RWPE1 (cell line): ENCODE data around the gene SLC35E3.
"Not testable (repeated sequence)": the region's sequence is repeated elsewhere in the genome, so short reads cannot be mapped to it uniquely, and the experiment has no call there.

Source experiments
- CTCF ChIA-PET: fragments of 350-600 bp; sonication (Branson Sonifier 250); formaldehyde crosslinking; extraction: SDS; loops from one replicate; lab custom pipeline; 2021; lab: Yijun Ruan, JAX
- POLR2A ChIA-PET: fragments of 400-600 bp; formaldehyde crosslinking; extraction: SDS; loops from one replicate; lab custom pipeline; 2020; ENCODE audit warnings: antibody characterized with exemption; ENCODE audit not compliant: low non-redundant PET; lab: Yijun Ruan, JAX
- DNase-seq: peaks from one replicate; pipeline ENCODE4 v3.0.0; 2012; ENCODE audit warnings: low spot score
- H3K27ac ChIP-seq: fragments of 450-650 bp; 2 replicates; pipeline ENCODE4 v1.5.1; 2017
- TF ChIP-seq, protein P1 (sequence below): fragments of 450-650 bp; conservative IDR thresholded peaks from 2 replicates; pipeline ENCODE4 v1.5.1; 2017; ENCODE audit warnings: low read depth, mild to moderate bottlenecking

The SLC35E3 gene

DNA sequence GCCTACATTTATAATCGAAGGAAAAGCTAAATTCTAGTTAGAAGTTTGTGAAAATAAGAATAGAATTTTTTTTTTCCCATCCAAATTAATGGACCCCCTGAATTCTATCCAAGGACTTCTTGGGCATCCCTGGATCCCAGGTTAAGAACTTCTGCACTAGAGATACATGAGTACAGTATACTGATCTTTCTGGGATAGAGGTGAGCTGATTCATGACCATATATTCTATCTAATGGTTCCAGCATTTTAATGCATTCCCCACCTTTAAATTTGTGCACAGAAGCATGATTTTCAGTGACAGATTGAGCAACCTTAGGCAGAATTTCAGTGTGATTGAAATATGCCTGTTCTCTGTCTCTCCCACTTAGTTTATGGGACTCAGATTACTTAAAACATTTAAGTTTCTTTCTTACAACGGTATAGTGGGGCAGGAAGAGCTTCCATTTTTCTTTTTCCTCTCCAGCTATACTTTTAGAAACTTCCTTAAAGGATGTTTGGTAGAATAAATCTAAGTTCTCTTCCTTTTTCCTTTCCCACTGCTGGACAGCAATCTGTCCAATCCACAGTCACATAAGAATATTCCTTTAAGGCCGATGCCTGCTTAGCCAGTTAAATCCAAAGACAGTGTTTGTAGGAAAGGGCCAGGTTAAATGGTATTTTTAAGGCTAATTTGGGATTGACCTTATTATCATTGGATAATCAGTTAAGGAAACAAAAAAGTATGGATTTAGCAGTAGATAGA lies 68.7 kb downstream of the SLC35E3 start:
- DNase-seq, result no peak
- CTCF ChIA-PET, result no interaction called here
- no peak overlapping the region for H3K27ac ChIP-seq
- TF ChIP-seq, protein P1, sequence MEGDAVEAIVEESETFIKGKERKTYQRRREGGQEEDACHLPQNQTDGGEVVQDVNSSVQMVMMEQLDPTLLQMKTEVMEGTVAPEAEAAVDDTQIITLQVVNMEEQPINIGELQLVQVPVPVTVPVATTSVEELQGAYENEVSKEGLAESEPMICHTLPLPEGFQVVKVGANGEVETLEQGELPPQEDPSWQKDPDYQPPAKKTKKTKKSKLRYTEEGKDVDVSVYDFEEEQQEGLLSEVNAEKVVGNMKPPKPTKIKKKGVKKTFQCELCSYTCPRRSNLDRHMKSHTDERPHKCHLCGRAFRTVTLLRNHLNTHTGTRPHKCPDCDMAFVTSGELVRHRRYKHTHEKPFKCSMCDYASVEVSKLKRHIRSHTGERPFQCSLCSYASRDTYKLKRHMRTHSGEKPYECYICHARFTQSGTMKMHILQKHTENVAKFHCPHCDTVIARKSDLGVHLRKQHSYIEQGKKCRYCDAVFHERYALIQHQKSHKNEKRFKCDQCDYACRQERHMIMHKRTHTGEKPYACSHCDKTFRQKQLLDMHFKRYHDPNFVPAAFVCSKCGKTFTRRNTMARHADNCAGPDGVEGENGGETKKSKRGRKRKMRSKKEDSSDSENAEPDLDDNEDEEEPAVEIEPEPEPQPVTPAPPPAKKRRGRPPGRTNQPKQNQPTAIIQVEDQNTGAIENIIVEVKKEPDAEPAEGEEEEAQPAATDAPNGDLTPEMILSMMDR, result no peak
- POLR2A ChIA-PET, result interaction anchor here (0.6 kb wide), 1 partner anchor 28 kb away, joined by 4 read pairs; no protein-coding TSS in a partner anchor

DNA sequence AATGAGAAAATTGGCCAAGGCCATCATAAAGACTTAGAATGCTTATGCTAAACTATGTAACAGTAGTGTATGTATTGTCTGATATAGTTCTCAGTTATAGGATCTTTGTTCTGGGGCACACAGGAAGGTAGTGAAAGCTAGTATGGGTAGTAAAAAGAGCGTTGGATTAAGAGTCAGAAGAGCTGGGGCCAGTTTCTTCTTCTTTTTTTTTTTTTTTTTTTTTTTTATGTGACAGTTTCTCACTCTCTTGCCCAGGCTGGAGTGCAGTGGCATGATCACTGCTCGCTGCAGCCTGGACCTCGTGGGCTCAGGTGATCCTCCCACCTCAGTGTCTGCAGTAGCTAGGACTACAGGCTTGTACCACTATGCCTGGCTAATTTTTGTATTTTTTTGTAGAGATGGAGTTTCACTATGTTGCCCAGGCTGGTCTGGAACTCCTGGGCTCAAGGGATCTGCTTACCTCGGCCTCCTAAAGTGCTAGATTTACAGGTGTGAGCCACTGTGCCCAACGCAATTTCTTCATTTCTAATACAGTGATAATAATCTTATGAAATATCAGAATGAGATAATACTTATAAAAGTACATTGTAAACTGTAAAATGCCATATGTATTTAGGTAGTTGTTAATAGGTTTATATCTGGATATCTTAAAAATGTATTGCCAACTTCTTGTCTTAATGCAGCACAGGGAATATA lies 69.4 kb downstream of the SLC35E3 start:
- POLR2A ChIA-PET, result no interaction called here
- TF ChIP-seq, protein P1, result no peak
- H3K27ac ChIP-seq, result no peak overlapping the region
- CTCF ChIA-PET, result no interaction called here
- DNase-seq, result no peak

DNA sequence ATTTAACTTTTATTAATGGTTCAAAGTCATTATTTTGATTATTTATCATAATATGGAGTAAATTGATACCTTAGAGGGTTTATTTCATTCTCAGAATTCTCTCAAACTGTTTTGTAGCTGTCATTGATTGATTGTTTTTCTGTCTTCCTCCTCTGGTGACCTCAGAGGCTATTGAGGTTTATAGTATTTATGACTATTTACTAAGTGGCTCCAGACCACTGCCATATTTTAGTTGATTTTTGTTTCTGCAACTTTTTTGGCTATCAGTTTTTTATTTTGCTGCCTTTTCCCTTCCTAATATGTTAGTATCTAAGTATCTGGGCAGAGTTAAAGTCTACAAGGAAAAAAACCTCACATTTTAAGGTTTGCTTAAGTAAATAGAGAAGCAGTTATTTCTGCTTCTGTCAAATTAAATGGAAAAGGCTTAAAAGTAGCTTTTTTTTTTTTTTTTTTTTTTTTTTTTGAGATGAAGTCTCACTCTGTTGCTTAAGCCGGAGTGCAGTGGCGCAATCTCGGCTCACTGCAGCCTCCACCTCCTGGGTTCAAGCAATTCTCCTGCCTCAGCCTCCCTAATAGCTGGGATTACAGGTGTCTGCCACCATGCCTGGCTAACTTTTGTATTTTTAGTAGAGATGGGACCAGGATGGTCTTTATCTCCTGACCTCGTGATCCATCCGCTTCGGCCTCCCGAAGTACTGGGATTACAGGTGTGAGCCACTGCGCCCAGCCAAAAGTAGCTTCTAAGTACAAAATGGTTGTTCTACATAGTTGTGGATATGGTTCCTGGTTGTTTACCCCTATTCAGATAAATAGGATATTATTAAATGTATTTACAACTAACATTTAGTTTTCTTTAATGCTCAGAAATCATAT lies 70.2 kb downstream of the SLC35E3 start:
- CTCF ChIA-PET, result interaction anchor here (0.6 kb wide), 1 partner anchor 54 kb away, joined by 3 read pairs; no protein-coding TSS in a partner anchor
- TF ChIP-seq, protein P1, result no peak
- no peak for DNase-seq
- POLR2A ChIA-PET, result no interaction called here
- H3K27ac ChIP-seq, result no peak overlapping the region

DNA sequence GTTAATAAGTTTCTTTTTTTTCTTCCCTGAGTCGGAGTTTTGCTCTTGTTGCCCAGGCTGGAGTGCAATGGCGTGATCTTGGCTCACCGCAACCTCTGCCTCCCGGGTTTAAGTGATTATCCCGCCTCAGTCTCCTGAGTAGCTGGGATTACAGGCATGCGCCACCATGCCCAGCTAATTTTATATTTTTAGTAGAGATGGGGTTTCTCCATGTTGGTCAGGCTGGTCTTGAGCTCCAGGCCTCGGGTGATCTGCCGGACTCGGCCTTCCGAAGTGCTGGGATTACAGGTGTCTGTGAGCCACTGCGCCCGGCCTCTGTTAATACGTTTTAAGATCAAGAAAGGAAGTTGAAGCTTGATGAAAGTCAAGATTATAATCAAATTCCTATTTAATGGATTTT lies 73.5 kb downstream of the SLC35E3 start:
- DNase-seq, CTCF ChIA-PET, H3K27ac ChIP-seq, POLR2A ChIA-PET: not testable (repeated sequence)

DNA sequence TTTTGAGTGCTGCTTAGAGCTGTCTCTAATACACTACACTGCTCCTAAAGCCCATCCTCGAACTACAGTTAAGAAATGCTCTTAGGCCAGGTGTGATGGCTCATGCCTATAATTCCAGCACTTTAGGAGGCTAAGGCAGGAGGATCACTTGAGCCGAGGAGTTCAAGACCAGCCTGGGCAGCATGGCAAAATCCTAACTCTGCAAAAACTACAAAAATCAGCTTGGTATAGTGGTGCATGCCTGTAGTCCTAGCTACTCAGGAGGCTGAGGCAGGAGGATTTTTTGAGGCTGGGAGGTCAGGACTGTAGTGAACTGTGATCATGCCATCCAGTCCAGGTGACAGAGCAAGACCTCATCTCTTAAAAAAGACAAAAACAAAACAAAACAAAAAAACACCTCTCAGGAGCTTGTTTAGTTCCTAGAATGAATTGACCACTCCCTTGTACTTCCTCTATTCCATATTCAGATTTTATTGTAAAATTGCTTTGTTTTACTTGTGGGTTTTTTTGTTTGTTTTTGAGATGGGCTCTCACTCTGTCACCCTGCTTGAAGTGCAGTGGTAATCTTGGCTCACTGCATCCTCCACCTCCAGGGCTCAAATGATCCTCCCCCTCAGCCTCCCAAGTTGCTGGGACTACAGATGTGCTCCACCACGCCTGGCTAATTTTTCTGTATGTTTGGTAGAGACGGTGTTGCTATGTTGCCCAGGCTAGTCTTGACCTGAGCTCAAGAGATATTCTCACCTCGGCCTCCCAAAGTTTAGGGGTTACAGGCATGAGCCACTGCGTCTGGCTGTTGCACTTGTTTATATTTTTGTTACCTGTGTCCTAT lies 75.6 kb downstream of the SLC35E3 start:
- TF ChIP-seq, protein P1, result no peak
- CTCF ChIA-PET, result interaction anchor here (1.2 kb wide), 1 partner anchor 9 kb away, joined by 4 read pairs; no protein-coding TSS in a partner anchor

DNA sequence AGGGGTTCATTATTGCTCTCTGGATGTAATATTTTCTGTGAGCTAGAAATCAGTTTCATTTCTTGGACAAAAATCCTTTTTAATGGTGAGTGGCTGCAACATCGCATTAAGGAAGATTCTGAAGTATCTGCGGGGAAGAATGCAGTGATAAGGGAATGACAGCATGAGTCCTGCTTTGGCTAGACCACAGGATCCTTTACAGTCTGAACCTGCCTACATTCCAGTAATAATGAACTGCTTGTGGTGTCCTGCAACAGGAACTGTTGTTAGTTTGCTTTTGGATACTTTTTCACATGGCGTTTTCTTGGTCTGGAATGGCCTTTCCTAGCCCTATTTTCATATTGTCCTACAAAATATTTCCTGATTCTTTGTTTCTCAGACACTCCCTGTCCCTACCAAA lies 77.7 kb downstream of the SLC35E3 start:
- TF ChIP-seq, protein P1, result no peak
- H3K27ac ChIP-seq, result no peak overlapping the region
- DNase-seq, result no peak
- ChIA-PET CTCF (no interaction called here), POLR2A (no interaction called here)

More for the DNA sequence above, 75.6 kb downstream of the SLC35E3 start:
- no peak for DNase-seq
- POLR2A ChIA-PET, result interaction anchor here (0.7 kb wide), 1 partner anchor 9 kb away, joined by 3 read pairs; no protein-coding TSS in a partner anchor
- H3K27ac ChIP-seq, result no peak overlapping the region; the same call in 1 of the 2 replicates
